DND-41 (cell line): ENCODE results near the gene RHOD.

ENCODE experiments used
- ATAC-seq: fragments of 200-7000 bp; cut with Tn5 transposase; 3 replicates; pipeline ENCODE4 v1.9.1; 2021; ENCODE audit warnings: low read depth; ENCODE audit not compliant: insufficient read depth
- DNase-seq: peaks from one replicate; pipeline ENCODE4 v3.0.0-alpha.2; 2020
- H2AFZ ChIP-seq: 2 replicates; pipeline ENCODE4 v1.6.0; 2012; ENCODE audit warnings: low read depth, low read length
- H3K27ac ChIP-seq: 2 replicates; pipeline ENCODE4 v1.5.1; 2012; ENCODE audit warnings: low read length, inconsistent platforms
- H3K27me3 ChIP-seq: fragments of 200-600 bp; sonication (generic); 2 replicates; pipeline ENCODE4 v1.6.0; 2012; ENCODE audit warnings: low read length, mild to moderate bottlenecking, inconsistent platforms; ENCODE audit not compliant: insufficient read depth, poor library complexity
- H3K36me3 ChIP-seq: 2 replicates; pipeline ENCODE4 v1.5.1; 2012; ENCODE audit warnings: low read length, inconsistent platforms; ENCODE audit not compliant: insufficient read depth
- H3K4me1 ChIP-seq: 2 replicates; pipeline ENCODE4 v1.5.1; 2012; ENCODE audit warnings: mild to moderate bottlenecking, low read length; ENCODE audit not compliant: insufficient read depth
- H3K4me2 ChIP-seq: 2 replicates; pipeline ENCODE4 v1.6.0; 2012; ENCODE audit warnings: mild to moderate bottlenecking, moderate library complexity, low read length, inconsistent platforms; ENCODE audit not compliant: insufficient read depth
- H3K4me3 ChIP-seq, 2 experiments: fragments of 200-600 bp in 1 of 2; shearing (Covaris generic) in 1 of 2; 2 replicates each; pipeline ENCODE4 v1.5.1; 2012 to 2016; ENCODE audit warnings: inconsistent platforms in 2 of 2, low read length in 2 of 2, mild to moderate bottlenecking in 2 of 2, low read depth in 1 of 2, moderate library complexity in 1 of 2
- H3K79me2 ChIP-seq: 2 replicates; pipeline ENCODE4 v1.6.0; 2012; ENCODE audit warnings: low read length, inconsistent platforms; ENCODE audit not compliant: insufficient read depth
- H3K9ac ChIP-seq: 2 replicates; pipeline ENCODE4 v1.6.0; 2012; ENCODE audit warnings: low read depth, mild to moderate bottlenecking, inconsistent platforms, low read length, moderate library complexity
- H3K9me3 ChIP-seq: 2 replicates; pipeline ENCODE4 v1.5.1; 2012; ENCODE audit warnings: low read length, moderate library complexity, mild to moderate bottlenecking, inconsistent platforms; ENCODE audit not compliant: insufficient read depth, severe bottlenecking
- H4K20me1 ChIP-seq: 2 replicates; pipeline ENCODE4 v1.6.0; 2012; ENCODE audit warnings: low read length; ENCODE audit not compliant: insufficient read depth
- EZH2 ChIP-seq: IDR thresholded peaks from 3 replicates; pipeline ENCODE4 v1.6.1; 2012; ENCODE audit warnings: borderline replicate concordance, low read depth, mild to moderate bottlenecking, moderate library complexity, low read length, inconsistent platforms; ENCODE audit not compliant: severe bottlenecking
- TF ChIP-seq, protein P1 (sequence below): IDR thresholded peaks from 2 replicates; pipeline ENCODE4 v1.5.1; 2012; ENCODE audit warnings: borderline replicate concordance, low read length, moderate library complexity, mild to moderate bottlenecking; ENCODE audit not compliant: poor library complexity, severe bottlenecking; ENCODE audit errors: extremely low read depth

RHOD gene

GRCh38 chr11:67029146-67029545, 27.5 kb upstream of the RHOD start:
- TF ChIP-seq, protein P1, sequence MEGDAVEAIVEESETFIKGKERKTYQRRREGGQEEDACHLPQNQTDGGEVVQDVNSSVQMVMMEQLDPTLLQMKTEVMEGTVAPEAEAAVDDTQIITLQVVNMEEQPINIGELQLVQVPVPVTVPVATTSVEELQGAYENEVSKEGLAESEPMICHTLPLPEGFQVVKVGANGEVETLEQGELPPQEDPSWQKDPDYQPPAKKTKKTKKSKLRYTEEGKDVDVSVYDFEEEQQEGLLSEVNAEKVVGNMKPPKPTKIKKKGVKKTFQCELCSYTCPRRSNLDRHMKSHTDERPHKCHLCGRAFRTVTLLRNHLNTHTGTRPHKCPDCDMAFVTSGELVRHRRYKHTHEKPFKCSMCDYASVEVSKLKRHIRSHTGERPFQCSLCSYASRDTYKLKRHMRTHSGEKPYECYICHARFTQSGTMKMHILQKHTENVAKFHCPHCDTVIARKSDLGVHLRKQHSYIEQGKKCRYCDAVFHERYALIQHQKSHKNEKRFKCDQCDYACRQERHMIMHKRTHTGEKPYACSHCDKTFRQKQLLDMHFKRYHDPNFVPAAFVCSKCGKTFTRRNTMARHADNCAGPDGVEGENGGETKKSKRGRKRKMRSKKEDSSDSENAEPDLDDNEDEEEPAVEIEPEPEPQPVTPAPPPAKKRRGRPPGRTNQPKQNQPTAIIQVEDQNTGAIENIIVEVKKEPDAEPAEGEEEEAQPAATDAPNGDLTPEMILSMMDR, result no peak
- TF ChIP-seq EZH2, result no peak
- H3K9me3 ChIP-seq, result no peaks in the 10 kb centered on the region
- no peaks in the 10 kb centered on the region for H3K79me2 ChIP-seq
- H2AFZ ChIP-seq, result no peak overlapping the region
- H4K20me1 ChIP-seq, result peaks cover 13% of the 10 kb centered on the region; the same call in 1 of the 2 replicates
- H3K36me3 ChIP-seq, result no peaks in the 10 kb centered on the region
- DNase-seq, result no peak
- H3K4me2 ChIP-seq, result no peak overlapping the region
- H3K27me3 ChIP-seq, result peaks cover 15% of the 10 kb centered on the region
- peaks cover 9% of the 10 kb centered on the region for H3K4me1 ChIP-seq
- no peak overlapping the region for H3K27ac ChIP-seq
- ATAC-seq, result no peak
- H3K4me3 ChIP-seq, result no peak overlapping the region
- no peak overlapping the region for H3K9ac ChIP-seq

- no peak overlapping the region for H2AFZ ChIP-seq
- DNase-seq, result no peak
- H4K20me1 ChIP-seq, result 0 out of 2 replicates have a peak, but pooled peaks cover 10% of the 10 kb centered on the region
- H3K79me2 ChIP-seq, result no peaks in the 10 kb centered on the region
- H3K4me1 ChIP-seq, result no peaks in the 10 kb centered on the region
- no peak overlapping the region for H3K4me3 ChIP-seq
- H3K9me3 ChIP-seq, result no peaks in the 10 kb centered on the region
- no peak overlapping the region for H3K9ac ChIP-seq
- no peak for ATAC-seq
- no peak for TF ChIP-seq EZH2
- TF ChIP-seq, protein P1, result no peak
- no peak overlapping the region for H3K27ac ChIP-seq
- H3K4me2 ChIP-seq, result no peak overlapping the region
- H3K36me3 ChIP-seq, result no peaks in the 10 kb centered on the region
- H3K27me3 ChIP-seq, result peaks cover 11% of the 10 kb centered on the region
Measured at GRCh38 chr11:67030976-67031375, 25.7 kb upstream of the RHOD start.

GRCh38 chr11:67031791-67032561, 24.7 kb upstream of the RHOD start:
- H3K9me3 ChIP-seq, result no peaks in the 10 kb centered on the region
- H4K20me1 ChIP-seq, result 0 out of 2 replicates have a peak, but pooled peaks cover 10% of the 10 kb centered on the region
- no peaks in the 10 kb centered on the region for H3K79me2 ChIP-seq
- no peak overlapping the region for H3K4me3 ChIP-seq
- H3K4me2 ChIP-seq, result no peak overlapping the region
- no peak overlapping the region for H3K9ac ChIP-seq
- no peaks in the 10 kb centered on the region for H3K36me3 ChIP-seq
- no peak overlapping the region for H2AFZ ChIP-seq
- no peaks in the 10 kb centered on the region for H3K4me1 ChIP-seq
- ATAC-seq (no peak), DNase-seq (no peak)
- H3K27me3 ChIP-seq, result peaks cover 11% of the 10 kb centered on the region
- TF ChIP-seq, protein P1, result no peak
- no peak overlapping the region for H3K27ac ChIP-seq
